CD4-positive, alpha-beta T cell treated with Interleukin-6 for 4 hours (primary cell): Measurements from ENCODE around the gene UCP3.

ENCODE experiments used
- DNase-seq: peaks from one replicate; pipeline ENCODE4 v3.0.0-alpha.2; 2020; ENCODE audit warnings: mixed read lengths

The UCP3 gene

GRCh38 chr11:73976451-73977151 lies 32.3 kb downstream of the UCP3 start:
- no peak for DNase-seq

GRCh38 chr11:73975479-73975757 lies 33.5 kb downstream of the UCP3 start:
- no peak for DNase-seq

GRCh38 chr11:73974604-73975478 lies 34.0 kb downstream of the UCP3 start:
- no peak for DNase-seq

GRCh38 chr11:73972620-73973449 lies 36.0 kb downstream of the UCP3 start:
- DNase-seq, result no peak

GRCh38 chr11:73972187-73972586 lies 36.7 kb downstream of the UCP3 start:
- DNase-seq, result no peak

GRCh38 chr11:73971175-73971719 lies 37.6 kb downstream of the UCP3 start:
- no peak for DNase-seq

DNA sequence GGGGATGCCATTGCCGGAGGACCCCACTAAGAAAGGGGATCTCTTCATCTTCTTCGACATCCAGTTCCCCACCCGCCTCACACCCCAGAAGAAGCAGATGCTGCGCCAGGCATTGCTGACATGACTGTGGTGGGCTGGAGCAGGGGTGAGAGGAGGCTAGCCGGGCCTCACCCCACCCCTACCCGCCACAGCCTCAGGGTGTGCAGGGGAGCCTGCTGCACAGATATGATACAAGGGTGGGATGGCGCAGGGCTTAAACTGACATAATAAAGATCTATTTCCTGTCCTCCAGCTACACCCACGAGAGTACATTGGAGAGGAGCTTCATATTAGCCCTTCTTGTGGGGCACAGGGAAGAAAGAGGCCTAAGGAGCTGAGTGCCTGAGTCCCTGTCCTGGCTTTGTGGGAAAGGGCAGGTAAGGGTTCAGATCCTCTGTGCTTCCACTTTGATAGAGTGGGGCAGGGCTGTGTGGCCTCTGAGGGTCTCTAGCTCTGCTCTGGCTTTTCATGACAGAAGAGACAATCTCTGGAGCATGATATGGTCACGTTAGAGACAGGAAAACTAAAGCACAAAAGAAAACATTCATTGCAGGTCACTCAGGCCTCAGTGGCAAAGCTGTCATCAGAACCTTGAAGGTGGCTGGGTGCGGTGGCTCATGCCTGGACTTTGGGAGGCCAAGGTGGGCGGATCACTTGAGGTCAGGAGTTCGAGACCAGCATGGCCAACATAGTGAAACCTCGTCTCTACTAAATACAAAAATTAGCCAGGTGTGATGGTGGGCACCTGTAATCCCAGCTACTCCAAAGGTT lies 38.7 kb downstream of the UCP3 start:
- DNase-seq, result peak; percentile 55

DNA sequence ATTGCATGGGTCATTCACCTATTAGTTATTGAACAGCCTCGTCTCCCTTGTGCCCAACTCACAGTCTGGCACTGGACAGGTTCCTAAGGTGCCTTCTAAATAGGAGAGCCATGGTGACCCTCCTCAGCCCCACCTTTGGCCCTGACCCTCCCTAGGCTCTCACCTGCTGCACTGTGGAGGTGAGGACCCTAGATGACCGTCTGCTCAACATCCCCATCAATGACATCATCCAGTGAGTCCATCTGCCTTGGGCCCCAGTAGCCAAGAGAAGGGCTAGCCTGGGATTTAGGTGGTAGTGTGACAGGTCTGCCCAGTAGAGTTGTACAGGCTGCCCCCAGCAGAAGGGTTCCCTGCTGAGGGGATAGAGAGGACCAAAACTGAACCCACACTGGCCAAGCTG lies 39.8 kb downstream of the UCP3 start:
- no peak for DNase-seq

- DNase-seq, result no peak
Observed at GRCh38 chr11:73968356-73968966, 40.4 kb downstream of the UCP3 start.

- DNase-seq, result no peak
Observed at GRCh38 chr11:73965764-73966121, 43.1 kb downstream of the UCP3 start.

DNA sequence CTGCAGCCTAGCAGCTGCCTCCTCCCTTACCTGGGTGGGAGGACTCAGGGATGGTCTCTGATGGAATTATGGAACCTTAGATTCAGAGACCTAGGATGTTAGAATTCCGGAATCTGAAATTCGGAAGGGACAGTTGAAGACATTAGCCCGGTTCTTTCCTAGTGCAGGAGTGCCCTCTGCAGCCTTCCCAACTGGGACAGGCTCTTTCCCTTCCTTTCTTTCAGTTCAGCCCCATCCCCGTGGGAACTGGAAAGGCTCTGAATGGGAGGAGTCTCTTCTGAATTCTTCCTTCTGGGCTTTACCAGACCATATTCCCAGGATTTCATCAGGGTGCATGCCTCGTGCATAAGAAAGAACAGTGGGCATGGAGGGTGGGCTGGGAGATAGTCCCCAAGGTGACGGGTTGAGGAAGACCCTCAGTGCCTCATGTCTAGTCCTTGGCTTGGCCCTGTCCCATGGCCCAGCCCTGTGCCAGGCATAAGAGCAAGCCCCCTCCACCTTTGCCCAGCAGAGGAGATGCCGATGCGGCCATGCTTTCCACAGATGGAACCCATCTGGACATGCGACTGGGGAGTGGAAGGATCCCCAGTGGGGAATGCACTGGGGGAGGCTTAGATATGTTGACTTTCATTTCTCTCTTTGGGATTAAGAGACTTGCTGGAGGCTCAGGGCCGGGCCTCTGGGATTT lies 43.7 kb downstream of the UCP3 start:
- no peak for DNase-seq

- DNase-seq, result no peak
Observed at GRCh38 chr11:73963861-73964260, 45.0 kb downstream of the UCP3 start.

DNA sequence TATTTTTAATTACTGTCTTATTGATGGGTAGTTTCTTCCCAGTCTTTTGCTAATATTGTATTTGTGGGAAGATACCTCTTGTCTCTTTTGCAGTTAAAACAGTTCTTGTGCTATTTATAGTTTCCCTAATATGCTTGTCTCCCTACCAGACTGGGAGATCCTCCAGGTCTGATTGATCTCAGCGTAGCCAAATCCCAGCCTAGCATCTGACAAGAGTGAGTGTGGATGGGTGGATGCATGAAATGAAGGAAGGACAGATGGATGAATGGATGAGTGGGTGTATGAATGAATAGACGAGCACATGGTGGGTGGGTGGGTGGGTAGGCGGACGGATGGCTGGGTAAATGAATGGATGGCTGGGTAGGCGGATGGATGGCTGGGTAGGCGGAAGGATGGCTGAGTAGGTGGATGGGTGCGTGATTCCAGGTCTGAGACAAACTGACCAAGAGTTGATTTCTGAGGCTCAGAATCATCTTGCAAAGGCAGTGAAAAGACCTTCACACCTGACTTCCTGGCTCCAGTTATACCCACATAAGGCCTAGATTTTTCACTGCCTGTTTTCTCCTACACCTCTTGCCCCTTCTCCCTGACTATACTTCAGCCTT lies 46.7 kb downstream of the UCP3 start:
- DNase-seq, result no peak

DNA sequence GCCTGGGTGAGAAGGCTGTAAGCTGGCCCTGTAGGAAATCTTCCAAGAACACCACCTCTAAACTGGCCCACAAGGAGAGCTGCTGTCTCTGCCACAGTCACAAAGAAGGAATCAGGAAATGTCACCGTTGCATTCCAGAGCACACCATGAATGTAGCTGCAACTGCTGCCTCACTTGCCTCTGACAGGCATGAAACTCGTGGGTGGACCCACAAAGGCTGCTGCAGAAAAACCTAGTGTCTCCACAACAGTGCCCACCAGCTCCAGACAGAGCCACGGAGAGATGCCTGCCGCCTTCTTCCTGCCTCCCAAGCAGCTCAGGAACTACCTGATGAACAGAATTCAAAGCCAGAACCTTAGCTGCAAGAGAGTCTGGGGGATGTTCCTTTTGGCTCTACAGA lies 47.6 kb downstream of the UCP3 start:
- no peak for DNase-seq

DNA sequence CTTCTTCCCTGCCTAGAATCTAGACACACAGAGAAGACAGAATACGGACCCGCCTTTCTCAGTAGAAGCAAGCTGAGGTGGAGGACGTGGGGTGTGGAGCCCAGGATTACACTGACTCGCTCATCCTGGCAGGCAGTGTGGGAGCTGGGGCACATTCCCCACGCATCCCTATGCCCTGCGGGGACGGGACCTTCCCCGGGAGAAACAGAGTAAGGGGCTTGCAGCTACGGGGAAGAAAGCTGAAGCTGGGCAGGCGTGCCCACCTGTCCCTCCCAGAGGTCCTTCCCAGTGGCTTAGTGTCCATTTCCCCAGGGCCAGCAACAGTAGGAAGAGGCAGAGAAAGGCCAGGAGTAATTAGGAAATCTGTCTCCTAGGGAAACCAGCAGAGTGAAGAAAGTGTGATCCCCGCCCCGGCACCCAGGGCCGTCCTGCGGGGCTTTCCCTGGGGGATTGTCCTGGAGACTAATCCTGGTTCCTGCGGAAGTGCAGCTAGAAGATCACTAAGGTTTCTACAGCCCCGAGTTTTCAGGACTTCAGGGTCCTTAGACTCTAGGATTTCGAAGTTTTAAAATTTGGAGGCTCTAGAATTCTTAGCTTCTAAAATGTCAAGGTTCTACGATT lies 50.3 kb downstream of the UCP3 start:
- no peak for DNase-seq

- no peak for DNase-seq
Observed at GRCh38 chr11:73957654-73958361, 51.1 kb downstream of the UCP3 start.

GRCh38 chr11:73956876-73957653 lies 51.8 kb downstream of the UCP3 start:
- DNase-seq, result no peak

DNA sequence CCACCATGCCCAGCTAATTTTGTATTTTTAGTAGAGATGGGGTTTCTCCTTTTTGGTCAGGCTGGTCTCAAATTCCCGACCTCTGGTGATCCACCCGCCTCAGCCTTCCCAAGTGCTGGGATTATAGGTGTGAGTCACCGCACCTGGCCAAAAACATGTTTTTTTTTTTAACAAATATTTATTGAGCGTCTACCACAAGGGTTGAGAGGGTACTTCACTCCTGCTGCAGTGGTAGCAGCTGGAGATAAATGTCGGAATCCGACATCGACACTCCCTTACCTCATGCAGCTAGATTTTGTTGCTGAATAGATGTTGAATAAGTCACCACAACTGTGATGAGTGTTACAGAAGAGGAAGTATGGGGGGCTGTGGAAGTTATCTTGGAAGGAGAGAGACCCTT lies 57.1 kb downstream of the UCP3 start:
- DNase-seq, result no peak
